ENCODE results near the gene PIPOX. TPM values are rescaled to one million over a fixed set of nuclear protein-coding genes. Genes with fewer than 3 reads are reported as not detected.
"Not testable (repeated sequence)": the region's sequence is repeated elsewhere in the genome, so short reads cannot be mapped to it uniquely, and the experiment has no call there.

Gene PIPOX
- total RNA-seq, 4 donors from 2014 or later = 3.8 to 8.4 (median 5.1) TPM

GRCh38 chr17:29086628-29087332 is 43.8 kb downstream of the PIPOX start:
- WGBS = 94% methylated on average over 11 of the region's 19 CpGs
- Histone ChIP-seq H3K36me3 (peaks cover 47 to 97% (median 91%) of the 10 kb centered on the region in 4 donors), H3K27ac (replicated peaks in 1 of 4) (no peak overlapping the region), H3K27me3 (no peaks in the 10 kb centered on the region), H3K9me3 (no peaks in the 10 kb centered on the region), H3K4me3 (no peak overlapping the region), H3K4me1 (peaks cover 0 to 5% (median 0%) of the 10 kb centered on the region in 4 donors)
- intact Hi-C loops (cut with DNase I) = no loop called here
- no peak for TF ChIP-seq POLR2A (IDR thresholded peaks at IDR 0.05; ENCODE audit: low read depth)
- TF ChIP-seq, protein P1, sequence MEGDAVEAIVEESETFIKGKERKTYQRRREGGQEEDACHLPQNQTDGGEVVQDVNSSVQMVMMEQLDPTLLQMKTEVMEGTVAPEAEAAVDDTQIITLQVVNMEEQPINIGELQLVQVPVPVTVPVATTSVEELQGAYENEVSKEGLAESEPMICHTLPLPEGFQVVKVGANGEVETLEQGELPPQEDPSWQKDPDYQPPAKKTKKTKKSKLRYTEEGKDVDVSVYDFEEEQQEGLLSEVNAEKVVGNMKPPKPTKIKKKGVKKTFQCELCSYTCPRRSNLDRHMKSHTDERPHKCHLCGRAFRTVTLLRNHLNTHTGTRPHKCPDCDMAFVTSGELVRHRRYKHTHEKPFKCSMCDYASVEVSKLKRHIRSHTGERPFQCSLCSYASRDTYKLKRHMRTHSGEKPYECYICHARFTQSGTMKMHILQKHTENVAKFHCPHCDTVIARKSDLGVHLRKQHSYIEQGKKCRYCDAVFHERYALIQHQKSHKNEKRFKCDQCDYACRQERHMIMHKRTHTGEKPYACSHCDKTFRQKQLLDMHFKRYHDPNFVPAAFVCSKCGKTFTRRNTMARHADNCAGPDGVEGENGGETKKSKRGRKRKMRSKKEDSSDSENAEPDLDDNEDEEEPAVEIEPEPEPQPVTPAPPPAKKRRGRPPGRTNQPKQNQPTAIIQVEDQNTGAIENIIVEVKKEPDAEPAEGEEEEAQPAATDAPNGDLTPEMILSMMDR (IDR thresholded peaks at IDR 0.05) = no peak
- no peak for TF ChIP-seq EP300 (IDR thresholded peaks at IDR 0.05)
- no peak for TF ChIP-seq POLR2AphosphoS5 (IDR thresholded peaks at IDR 0.05)
- no peak for DNase-seq (ENCODE audit: extremely low spot score)

GRCh38 chr17:29088782-29089181 is 45.8 kb downstream of the PIPOX start:
- H3K9me3 ChIP-seq; H3K27ac ChIP-seq (replicated peaks in 1 of 4); DNase-seq (ENCODE audit: extremely low spot score); H3K4me3 ChIP-seq; intact Hi-C loops (cut with DNase I); H3K4me1 ChIP-seq; H3K27me3 ChIP-seq: not testable (repeated sequence)
- WGBS = 93% methylated on average over 3 of the region's 3 CpGs
- peaks cover 67 to 98% (median 94%) of the 10 kb centered on the region in 4 donors for H3K36me3 ChIP-seq

- Histone ChIP-seq H3K9me3 (no peaks in the 10 kb centered on the region), H3K27ac (replicated peaks in 1 of 4) (no peak overlapping the region), H3K4me3 (no peak overlapping the region), H3K4me1 (peaks cover 0 to 4% (median 0%) of the 10 kb centered on the region in 4 donors), H3K36me3 (peaks cover 71 to 99% (median 98%) of the 10 kb centered on the region in 4 donors), H3K27me3 (no peaks in the 10 kb centered on the region)
- no peak for TF ChIP-seq POLR2AphosphoS5 (IDR thresholded peaks at IDR 0.05)
- TF ChIP-seq, protein P1 (IDR thresholded peaks at IDR 0.05) = no peak
- TF ChIP-seq EP300 (IDR thresholded peaks at IDR 0.05) = no peak
- TF ChIP-seq POLR2A (IDR thresholded peaks at IDR 0.05; ENCODE audit: low read depth) = no peak
- WGBS = 76% methylated on average over 20 of the region's 20 CpGs
- intact Hi-C loops (cut with DNase I) = no loop called here
- no peak for DNase-seq (ENCODE audit: extremely low spot score)
Measured at GRCh38 chr17:29089601-29090044, 46.7 kb downstream of the PIPOX start.

- Histone ChIP-seq H3K27me3 (no peaks in the 10 kb centered on the region), H3K36me3 (peaks cover 75 to 99% (median 98%) of the 10 kb centered on the region in 4 donors), H3K4me1 (no peaks in the 10 kb centered on the region), H3K4me3 (no peak overlapping the region), H3K27ac (replicated peaks in 1 of 4) (no peak overlapping the region), H3K9me3 (no peaks in the 10 kb centered on the region)
- 67% methylated on average over 4 of the region's 4 CpGs for WGBS
- no peak for TF ChIP-seq EP300 (IDR thresholded peaks at IDR 0.05)
- TF ChIP-seq POLR2AphosphoS5 (IDR thresholded peaks at IDR 0.05) = no peak
- TF ChIP-seq, protein P1 (IDR thresholded peaks at IDR 0.05) = no peak
- intact Hi-C loops (cut with DNase I) = no loop called here
- no peak for DNase-seq (ENCODE audit: extremely low spot score)
Measured at GRCh38 chr17:29090108-29090507, 47.2 kb downstream of the PIPOX start.

GRCh38 chr17:29090750-29091605 is 48.0 kb downstream of the PIPOX start:
- TF ChIP-seq EP300 (IDR thresholded peaks at IDR 0.05) = no peak
- TF ChIP-seq POLR2A (IDR thresholded peaks at IDR 0.05; ENCODE audit: low read depth) = no peak
- TF ChIP-seq POLR2AphosphoS5 (IDR thresholded peaks at IDR 0.05) = no peak
- TF ChIP-seq, protein P1 (IDR thresholded peaks at IDR 0.05) = no peak
- H3K4me3 ChIP-seq = no peak overlapping the region
- WGBS = 74% methylated on average over 9 of the region's 12 CpGs
- DNase-seq (ENCODE audit: extremely low spot score) = no peak
- intact Hi-C loops (cut with DNase I) = no loop called here
- no peaks in the 10 kb centered on the region for H3K27me3 ChIP-seq
- no peaks in the 10 kb centered on the region for H3K4me1 ChIP-seq
- no peaks in the 10 kb centered on the region for H3K9me3 ChIP-seq
- peaks cover 72 to 99% (median 98%) of the 10 kb centered on the region in 4 donors for H3K36me3 ChIP-seq
- H3K27ac ChIP-seq (replicated peaks in 1 of 4) = no peak overlapping the region
